Upper lobe of left lung (tissue), 4 donors: Measurements from ENCODE around the gene PLEKHM1.

Experiments used
- EP300 ChIP-seq, 4 donors: sonication (generic); formaldehyde crosslinking; IDR thresholded peaks; one replicate each; pipeline ENCODE4 v1.5.1; 2017; ENCODE audit warnings: antibody characterized with exemption in 4 of 4, control low read depth in 2 of 4
- POLR2AphosphoS5 ChIP-seq, 2 donors: sonication (generic); formaldehyde crosslinking; IDR thresholded peaks; one replicate each; pipeline ENCODE4 v1.5.1; 2017; ENCODE audit warnings: antibody characterized with exemption in 2 of 2
- TF ChIP-seq, protein P1 (sequence below), 6 experiments: fragments of 450-650 bp in 4 of 6; fragments of 200-600 bp in 2 of 6; sonication (generic) in 2 of 6; IDR thresholded peaks; one replicate each; pipeline ENCODE4 v1.5.1; 2016 to 2019; ENCODE audit warnings: antibody characterized with exemption in 6 of 6

DNA sequence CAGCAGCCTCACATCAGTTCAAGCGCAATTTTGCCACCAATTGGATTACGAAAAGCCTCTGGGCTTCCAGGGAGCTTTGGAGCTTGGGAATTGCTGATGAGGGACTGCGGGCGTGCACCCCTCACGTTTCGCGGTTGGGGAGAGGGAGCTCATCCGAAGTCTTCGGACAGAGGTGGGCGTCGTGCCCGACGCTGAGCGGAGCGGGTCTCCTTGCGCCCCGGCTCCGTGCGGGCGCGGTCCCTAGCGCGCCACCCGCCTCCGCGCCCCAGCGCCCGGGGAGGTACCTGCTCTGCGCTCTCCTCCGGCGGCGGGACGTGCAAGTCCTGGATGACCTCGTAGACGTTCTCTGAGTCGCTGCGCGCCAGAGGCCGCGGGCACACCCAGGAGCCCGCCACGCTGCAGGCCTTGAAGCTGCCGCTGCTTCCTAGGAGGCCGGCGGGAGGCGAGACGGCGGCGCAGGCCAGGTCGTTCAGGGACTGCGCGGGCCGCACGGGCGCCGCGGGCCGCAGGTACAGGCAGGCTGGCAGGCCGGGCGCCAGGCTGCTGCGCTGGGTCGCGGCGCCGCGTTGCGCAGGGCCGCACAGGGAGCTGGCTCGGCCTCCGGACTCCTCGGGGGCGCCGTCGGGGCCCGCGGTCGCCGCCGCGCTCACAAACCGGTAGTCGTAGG, 61.0 kb downstream of the PLEKHM1 start:
- no peak for TF ChIP-seq EP300 (IDR thresholded peaks at IDR 0.05)
- no peak for TF ChIP-seq POLR2AphosphoS5 (IDR thresholded peaks at IDR 0.05)
- TF ChIP-seq, protein P1, sequence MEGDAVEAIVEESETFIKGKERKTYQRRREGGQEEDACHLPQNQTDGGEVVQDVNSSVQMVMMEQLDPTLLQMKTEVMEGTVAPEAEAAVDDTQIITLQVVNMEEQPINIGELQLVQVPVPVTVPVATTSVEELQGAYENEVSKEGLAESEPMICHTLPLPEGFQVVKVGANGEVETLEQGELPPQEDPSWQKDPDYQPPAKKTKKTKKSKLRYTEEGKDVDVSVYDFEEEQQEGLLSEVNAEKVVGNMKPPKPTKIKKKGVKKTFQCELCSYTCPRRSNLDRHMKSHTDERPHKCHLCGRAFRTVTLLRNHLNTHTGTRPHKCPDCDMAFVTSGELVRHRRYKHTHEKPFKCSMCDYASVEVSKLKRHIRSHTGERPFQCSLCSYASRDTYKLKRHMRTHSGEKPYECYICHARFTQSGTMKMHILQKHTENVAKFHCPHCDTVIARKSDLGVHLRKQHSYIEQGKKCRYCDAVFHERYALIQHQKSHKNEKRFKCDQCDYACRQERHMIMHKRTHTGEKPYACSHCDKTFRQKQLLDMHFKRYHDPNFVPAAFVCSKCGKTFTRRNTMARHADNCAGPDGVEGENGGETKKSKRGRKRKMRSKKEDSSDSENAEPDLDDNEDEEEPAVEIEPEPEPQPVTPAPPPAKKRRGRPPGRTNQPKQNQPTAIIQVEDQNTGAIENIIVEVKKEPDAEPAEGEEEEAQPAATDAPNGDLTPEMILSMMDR (IDR thresholded peaks at IDR 0.05) = no peak
